A673 (cell line): Measurements from ENCODE around the gene MIS18BP1.

ENCODE experiments used
- EZH2 ChIP-seq: fragments of 200-600 bp; sonication (generic); IDR thresholded peaks from 2 replicates; pipeline ENCODE4 v1.6.1; 2017; ENCODE audit warnings: borderline replicate concordance, low read depth, mild to moderate bottlenecking, mixed read lengths, antibody characterized with exemption, low read length; ENCODE audit not compliant: poor library complexity, severe bottlenecking
- TF ChIP-seq, protein P1 (sequence below): fragments of 300-800, 200-600 bp; sonication (generic); conservative IDR thresholded peaks from 2 replicates; pipeline ENCODE4 v1.5.1; 2017; ENCODE audit warnings: low read depth, mild to moderate bottlenecking, antibody characterized with exemption, low read length, moderate library complexity, mixed read lengths

DNA sequence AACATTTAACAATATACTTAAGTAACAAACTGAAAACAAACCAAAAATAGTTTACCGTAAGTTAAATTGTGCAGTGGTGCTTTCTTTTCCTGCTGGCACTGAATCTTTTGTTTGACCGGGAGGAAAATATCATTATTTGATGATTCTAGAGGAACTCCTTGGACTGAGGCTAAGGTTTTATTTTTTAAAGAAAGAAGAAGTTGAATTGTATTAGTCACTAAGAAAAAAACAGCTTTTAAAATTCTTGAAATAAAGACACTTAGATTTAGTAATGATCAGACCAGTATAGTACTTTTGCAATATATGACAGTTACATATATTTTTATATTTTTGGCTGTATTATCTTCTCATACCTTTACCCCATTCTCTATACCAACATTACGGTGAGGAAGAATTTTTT is 10.3 kb downstream of the MIS18BP1 start:
- TF ChIP-seq, protein P1, sequence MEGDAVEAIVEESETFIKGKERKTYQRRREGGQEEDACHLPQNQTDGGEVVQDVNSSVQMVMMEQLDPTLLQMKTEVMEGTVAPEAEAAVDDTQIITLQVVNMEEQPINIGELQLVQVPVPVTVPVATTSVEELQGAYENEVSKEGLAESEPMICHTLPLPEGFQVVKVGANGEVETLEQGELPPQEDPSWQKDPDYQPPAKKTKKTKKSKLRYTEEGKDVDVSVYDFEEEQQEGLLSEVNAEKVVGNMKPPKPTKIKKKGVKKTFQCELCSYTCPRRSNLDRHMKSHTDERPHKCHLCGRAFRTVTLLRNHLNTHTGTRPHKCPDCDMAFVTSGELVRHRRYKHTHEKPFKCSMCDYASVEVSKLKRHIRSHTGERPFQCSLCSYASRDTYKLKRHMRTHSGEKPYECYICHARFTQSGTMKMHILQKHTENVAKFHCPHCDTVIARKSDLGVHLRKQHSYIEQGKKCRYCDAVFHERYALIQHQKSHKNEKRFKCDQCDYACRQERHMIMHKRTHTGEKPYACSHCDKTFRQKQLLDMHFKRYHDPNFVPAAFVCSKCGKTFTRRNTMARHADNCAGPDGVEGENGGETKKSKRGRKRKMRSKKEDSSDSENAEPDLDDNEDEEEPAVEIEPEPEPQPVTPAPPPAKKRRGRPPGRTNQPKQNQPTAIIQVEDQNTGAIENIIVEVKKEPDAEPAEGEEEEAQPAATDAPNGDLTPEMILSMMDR, result no peak
- TF ChIP-seq EZH2, result no peak
